A673 (cell line): Measurements from ENCODE around the gene CCDC170.

Experiments used
- CTCF ChIP-seq: fragments of 300-800, 200-600 bp; sonication (generic); conservative IDR thresholded peaks from 2 replicates; pipeline ENCODE4 v1.5.1; 2017; ENCODE audit warnings: low read depth, mild to moderate bottlenecking, antibody characterized with exemption, low read length, moderate library complexity, mixed read lengths
- EZH2 ChIP-seq: fragments of 200-600 bp; sonication (generic); IDR thresholded peaks from 2 replicates; pipeline ENCODE4 v1.6.1; 2017; ENCODE audit warnings: borderline replicate concordance, low read depth, mild to moderate bottlenecking, mixed read lengths, antibody characterized with exemption, low read length; ENCODE audit not compliant: poor library complexity, severe bottlenecking

GRCh38 chr6:151630991-151631655 lies 137.3 kb downstream of the CCDC170 start:
- TF ChIP-seq CTCF = no peak
- no peak for TF ChIP-seq EZH2
